ENCODE results near the gene BDH2.

BDH2 gene

DNA sequence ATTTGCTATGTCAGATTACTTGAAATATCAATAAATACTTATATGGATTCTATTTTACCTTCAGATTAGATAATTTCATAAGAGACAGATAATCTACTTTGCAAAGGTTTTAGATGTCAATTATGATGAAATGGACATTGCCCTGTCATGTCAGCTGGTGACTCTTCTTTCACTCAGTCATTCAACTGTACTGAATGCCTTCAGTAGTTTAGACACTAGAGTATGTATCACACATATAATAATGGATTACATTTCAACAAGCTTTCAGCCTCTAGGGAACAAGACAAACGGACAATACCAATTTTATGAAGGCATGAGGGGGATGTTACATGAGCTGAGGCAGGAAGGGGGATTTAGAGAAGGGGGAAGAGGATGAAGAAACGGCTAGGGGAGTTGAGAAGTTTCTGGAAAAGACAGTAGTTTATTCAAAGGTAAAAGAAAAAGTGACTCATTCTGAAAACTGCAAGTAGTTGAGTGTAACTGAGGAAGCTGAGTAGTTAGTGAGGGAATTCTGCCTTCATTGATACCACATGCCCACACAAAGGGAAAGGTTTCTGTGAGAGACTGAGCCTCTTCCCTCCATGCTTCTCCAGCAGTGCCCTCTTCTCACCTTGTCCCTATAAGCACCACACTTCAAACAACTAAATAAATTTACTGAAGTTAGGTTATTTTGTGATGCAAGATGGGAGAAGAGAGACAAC, 48.7 kb downstream of the BDH2 start:
- ChIA-PET CTCF (interaction anchor here (1.1 to 1.6 kb wide), 2 partner anchors 23 to 33 kb away, joined by 3 to 5 read pairs; no protein-coding TSS in a partner anchor), POLR2A (no interaction called here)
- H3K4me3 ChIP-seq (ENCODE audit: control insufficient read depth in 1 of 7, extremely low read depth in 1 of 7, insufficient read depth in 4 of 7, low read depth in 2 of 7, low read length in 6 of 7) = no peak overlapping the region
- no peaks in the 10 kb centered on the region for H3K27me3 ChIP-seq (replicated peaks in 2 of 5; ENCODE audit: control insufficient read depth in 4 of 5, insufficient read depth in 5 of 5, low read length in 4 of 5)
- H3K4me1 ChIP-seq (ENCODE audit: control extremely low read depth in 1 of 4, control insufficient read depth in 4 of 4, insufficient read depth in 4 of 4, low read length in 3 of 4) = no peaks in the 10 kb centered on the region
- WGBS (ENCODE audit: insufficient coverage) = 94% methylated on average over 2 of the region's 2 CpGs
- peaks cover 14 to 26% (median 20%) of the 10 kb centered on the region in 4 experiments for H3K36me3 ChIP-seq (ENCODE audit: control insufficient read depth in 4 of 4, insufficient read depth in 4 of 4, low read length in 3 of 4)
- no peak overlapping the region for H3K27ac ChIP-seq (ENCODE audit: insufficient read depth in 1 of 2, low read depth in 1 of 2, low read length in 2 of 2, poor library complexity in 1 of 2, severe bottlenecking in 2 of 2)
- no peak for DNase-seq
- peaks cover 0 to 2% (median 0%) of the 10 kb centered on the region in 5 experiments for H3K9me3 ChIP-seq (ENCODE audit: control extremely low read depth in 1 of 5, control insufficient read depth in 4 of 5, insufficient read depth in 2 of 5, low read depth in 1 of 5, low read length in 4 of 5)

- 56% methylated on average over 3 of the region's 5 CpGs for WGBS (ENCODE audit: insufficient coverage)
- H3K4me3 ChIP-seq (ENCODE audit: control insufficient read depth in 1 of 7, extremely low read depth in 1 of 7, insufficient read depth in 4 of 7, low read depth in 2 of 7, low read length in 6 of 7) = no peak overlapping the region
- H3K27me3 ChIP-seq (replicated peaks in 2 of 5; ENCODE audit: control insufficient read depth in 4 of 5, insufficient read depth in 5 of 5, low read length in 4 of 5) = no peaks in the 10 kb centered on the region
- peaks cover 19 to 43% (median 30%) of the 10 kb centered on the region in 4 experiments for H3K36me3 ChIP-seq (ENCODE audit: control insufficient read depth in 4 of 4, insufficient read depth in 4 of 4, low read length in 3 of 4)
- no peaks in the 10 kb centered on the region for H3K4me1 ChIP-seq (ENCODE audit: control extremely low read depth in 1 of 4, control insufficient read depth in 4 of 4, insufficient read depth in 4 of 4, low read length in 3 of 4)
- peak; percentile 45 to 76 (median 73) for DNase-seq
- no peaks in the 10 kb centered on the region for H3K9me3 ChIP-seq (ENCODE audit: control extremely low read depth in 1 of 5, control insufficient read depth in 4 of 5, insufficient read depth in 2 of 5, low read depth in 1 of 5, low read length in 4 of 5)
- POLR2A ChIA-PET = interaction anchor here (0.8 kb wide), 1 partner anchor 29 kb away, joined by 4 read pairs; the partner anchor contains the start of gene SLC9B2
- H3K27ac ChIP-seq (ENCODE audit: insufficient read depth in 1 of 2, low read depth in 1 of 2, low read length in 2 of 2, poor library complexity in 1 of 2, severe bottlenecking in 2 of 2) = no peak overlapping the region
- CTCF ChIA-PET = interaction anchor here (0.6 to 4.1 kb wide), 9 partner anchors 10 to 68 kb away, joined by 3 to 50 read pairs (median 4); partner anchors contain the start of gene SLC9B2
Measured at GRCh38 chr4:103046416-103047290, 53.0 kb downstream of the BDH2 start.

DNA sequence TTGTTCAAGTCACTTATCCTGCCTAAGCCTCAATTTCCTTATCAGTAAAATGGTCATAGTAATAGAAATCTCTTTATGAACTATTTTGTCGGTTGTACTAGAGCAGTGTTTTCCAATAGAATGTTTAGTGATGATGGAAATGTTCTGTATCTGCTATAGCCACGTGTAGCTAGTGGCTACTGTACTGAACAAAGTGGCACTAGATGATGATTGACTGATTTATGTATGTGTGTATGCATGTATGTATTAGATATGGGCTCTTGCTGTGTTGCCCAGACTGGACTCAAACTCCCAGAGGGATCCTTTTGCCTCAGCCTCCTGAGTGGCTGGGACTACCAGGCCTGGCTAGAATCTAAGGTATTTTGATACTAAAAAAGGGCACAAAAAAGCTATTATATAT, 55.5 kb downstream of the BDH2 start:
- ChIA-PET POLR2A (no interaction called here), CTCF (interaction anchor here (1.1 to 4.1 kb wide), 11 partner anchors 8 to 423 kb away, joined by 3 to 50 read pairs (median 4); no protein-coding TSS in a partner anchor)
- DNase-seq = no peak
- Histone ChIP-seq H3K27me3 (replicated peaks in 2 of 5; ENCODE audit: control insufficient read depth in 4 of 5, insufficient read depth in 5 of 5, low read length in 4 of 5) (no peaks in the 10 kb centered on the region), H3K36me3 (ENCODE audit: control insufficient read depth in 4 of 4, insufficient read depth in 4 of 4, low read length in 3 of 4) (peaks cover 15 to 42% (median 28%) of the 10 kb centered on the region in 4 experiments), H3K4me1 (ENCODE audit: control extremely low read depth in 1 of 4, control insufficient read depth in 4 of 4, insufficient read depth in 4 of 4, low read length in 3 of 4) (no peaks in the 10 kb centered on the region), H3K4me3 (ENCODE audit: control insufficient read depth in 1 of 7, extremely low read depth in 1 of 7, insufficient read depth in 4 of 7, low read depth in 2 of 7, low read length in 6 of 7) (no peak overlapping the region), H3K27ac (ENCODE audit: insufficient read depth in 1 of 2, low read depth in 1 of 2, low read length in 2 of 2, poor library complexity in 1 of 2, severe bottlenecking in 2 of 2) (no peak overlapping the region), H3K9me3 (ENCODE audit: control extremely low read depth in 1 of 5, control insufficient read depth in 4 of 5, insufficient read depth in 2 of 5, low read depth in 1 of 5, low read length in 4 of 5) (no peaks in the 10 kb centered on the region)
- 83% methylated on average over 1 of the region's 2 CpGs for WGBS (ENCODE audit: insufficient coverage)

GRCh38 chr4:103036169-103036568, 63.5 kb downstream of the BDH2 start:
- POLR2A ChIA-PET = no interaction called here
- Histone ChIP-seq H3K4me1 (ENCODE audit: control extremely low read depth in 1 of 4, control insufficient read depth in 4 of 4, insufficient read depth in 4 of 4, low read length in 3 of 4) (no peaks in the 10 kb centered on the region), H3K4me3 (ENCODE audit: control insufficient read depth in 1 of 7, extremely low read depth in 1 of 7, insufficient read depth in 4 of 7, low read depth in 2 of 7, low read length in 6 of 7) (no peak overlapping the region), H3K9me3 (ENCODE audit: control extremely low read depth in 1 of 5, control insufficient read depth in 4 of 5, insufficient read depth in 2 of 5, low read depth in 1 of 5, low read length in 4 of 5) (peaks cover 0 to 2% (median 0%) of the 10 kb centered on the region in 5 experiments), H3K27me3 (replicated peaks in 2 of 5; ENCODE audit: control insufficient read depth in 4 of 5, insufficient read depth in 5 of 5, low read length in 4 of 5) (no peaks in the 10 kb centered on the region), H3K36me3 (ENCODE audit: control insufficient read depth in 4 of 4, insufficient read depth in 4 of 4, low read length in 3 of 4) (peaks cover 3 to 18% (median 4%) of the 10 kb centered on the region in 4 experiments), H3K27ac (ENCODE audit: insufficient read depth in 1 of 2, low read depth in 1 of 2, low read length in 2 of 2, poor library complexity in 1 of 2, severe bottlenecking in 2 of 2) (no peak overlapping the region)
- DNase-seq = no peak
- no CpG with 5 or more reads among the region's 2 CpGs for WGBS (ENCODE audit: insufficient coverage)
- CTCF ChIA-PET = interaction anchor here (1.1 to 2.0 kb wide), 2 partner anchors 10 to 62 kb away, joined by 3 to 7 read pairs; no protein-coding TSS in a partner anchor

DNA sequence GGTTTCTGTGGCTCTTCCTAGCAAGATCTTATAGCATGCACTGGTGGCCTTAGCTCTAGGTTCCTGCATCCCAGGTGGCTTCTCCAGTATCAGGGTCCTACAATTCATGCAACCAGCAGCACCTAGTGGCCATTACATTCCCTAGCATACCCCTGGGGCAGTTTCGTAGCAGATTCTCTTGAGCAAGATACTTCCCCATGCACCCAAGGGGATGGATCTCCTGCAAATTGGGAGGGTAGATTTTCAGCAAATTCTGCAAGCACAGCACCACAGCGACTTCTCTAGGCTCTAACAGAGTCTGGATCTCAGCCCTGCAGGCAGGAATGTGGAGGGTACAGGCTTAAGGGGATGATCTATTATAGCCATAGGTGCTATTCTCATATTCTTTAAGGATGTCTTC, 67.1 kb downstream of the BDH2 start:
- Histone ChIP-seq H3K27ac (ENCODE audit: insufficient read depth in 1 of 2, low read depth in 1 of 2, low read length in 2 of 2, poor library complexity in 1 of 2, severe bottlenecking in 2 of 2) (no peak overlapping the region), H3K9me3 (ENCODE audit: control extremely low read depth in 1 of 5, control insufficient read depth in 4 of 5, insufficient read depth in 2 of 5, low read depth in 1 of 5, low read length in 4 of 5) (peaks cover 0 to 2% (median 0%) of the 10 kb centered on the region in 5 experiments), H3K4me1 (ENCODE audit: control extremely low read depth in 1 of 4, control insufficient read depth in 4 of 4, insufficient read depth in 4 of 4, low read length in 3 of 4) (no peaks in the 10 kb centered on the region), H3K4me3 (ENCODE audit: control insufficient read depth in 1 of 7, extremely low read depth in 1 of 7, insufficient read depth in 4 of 7, low read depth in 2 of 7, low read length in 6 of 7) (no peak overlapping the region), H3K27me3 (replicated peaks in 2 of 5; ENCODE audit: control insufficient read depth in 4 of 5, insufficient read depth in 5 of 5, low read length in 4 of 5) (no peaks in the 10 kb centered on the region), H3K36me3 (ENCODE audit: control insufficient read depth in 4 of 4, insufficient read depth in 4 of 4, low read length in 3 of 4) (peaks cover 3 to 34% (median 9%) of the 10 kb centered on the region in 4 experiments)
- DNase-seq = peak; percentile 42 to 60 (median 58)
- WGBS (ENCODE audit: insufficient coverage) = no CpG with 5 or more reads among the region's 2 CpGs
- ChIA-PET POLR2A (no interaction called here), CTCF (interaction anchor here (0.7 to 1.6 kb wide), 9 partner anchors 10 to 409 kb away, joined by 3 to 8 read pairs (median 4); partner anchors contain the start of gene SLC9B2)

- Histone ChIP-seq H3K9me3 (ENCODE audit: control extremely low read depth in 1 of 5, control insufficient read depth in 4 of 5, insufficient read depth in 2 of 5, low read depth in 1 of 5, low read length in 4 of 5) (no peaks in the 10 kb centered on the region), H3K4me1 (ENCODE audit: control extremely low read depth in 1 of 4, control insufficient read depth in 4 of 4, insufficient read depth in 4 of 4, low read length in 3 of 4) (no peaks in the 10 kb centered on the region), H3K4me3 (ENCODE audit: control insufficient read depth in 1 of 7, extremely low read depth in 1 of 7, insufficient read depth in 4 of 7, low read depth in 2 of 7, low read length in 6 of 7) (no peak overlapping the region), H3K27me3 (replicated peaks in 2 of 5; ENCODE audit: control insufficient read depth in 4 of 5, insufficient read depth in 5 of 5, low read length in 4 of 5) (no peaks in the 10 kb centered on the region), H3K36me3 (ENCODE audit: control insufficient read depth in 4 of 4, insufficient read depth in 4 of 4, low read length in 3 of 4) (peaks cover 2 to 35% (median 11%) of the 10 kb centered on the region in 4 experiments), H3K27ac (ENCODE audit: insufficient read depth in 1 of 2, low read depth in 1 of 2, low read length in 2 of 2, poor library complexity in 1 of 2, severe bottlenecking in 2 of 2) (no peak overlapping the region)
- 92% methylated on average over 3 of the region's 3 CpGs for WGBS (ENCODE audit: insufficient coverage)
- CTCF ChIA-PET = interaction anchor here (2.5 kb wide), 1 partner anchor 61 kb away, joined by 10 read pairs; no protein-coding TSS in a partner anchor
- POLR2A ChIA-PET = no interaction called here
- no peak for DNase-seq
Measured at GRCh38 chr4:103030791-103031190, 68.8 kb downstream of the BDH2 start.

All from common myeloid progenitor, CD34-positive (primary cell).